ENCODE results near the gene GAD1. TPM values are rescaled to one million over a fixed set of nuclear protein-coding genes. Genes with fewer than 3 reads are reported as not detected.
A peak's percentile ranks its signal among the peaks of the same experiment; 100 is the strongest.

The GAD1 gene
- 10.8 and 13.3 TPM in 2 replicates for total RNA-seq

DNA sequence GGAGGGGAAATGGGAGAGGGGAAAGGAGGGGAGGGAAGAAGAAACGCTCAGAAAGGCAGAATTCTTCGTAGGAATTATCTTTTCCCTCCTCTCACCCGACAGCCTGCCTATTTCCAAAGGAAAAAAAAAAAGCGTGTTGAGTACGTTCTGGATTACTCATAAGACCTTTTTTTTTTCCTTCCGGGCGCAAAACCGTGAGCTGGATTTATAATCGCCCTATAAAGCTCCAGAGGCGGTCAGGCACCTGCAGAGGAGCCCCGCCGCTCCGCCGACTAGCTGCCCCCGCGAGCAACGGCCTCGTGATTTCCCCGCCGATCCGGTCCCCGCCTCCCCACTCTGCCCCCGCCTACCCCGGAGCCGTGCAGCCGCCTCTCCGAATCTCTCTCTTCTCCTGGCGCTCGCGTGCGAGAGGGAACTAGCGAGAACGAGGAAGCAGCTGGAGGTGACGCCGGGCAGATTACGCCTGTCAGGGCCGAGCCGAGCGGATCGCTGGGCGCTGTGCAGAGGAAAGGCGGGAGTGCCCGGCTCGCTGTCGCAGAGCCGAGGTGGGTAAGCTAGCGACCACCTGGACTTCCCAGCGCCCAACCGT lies at the start of gene GAD1:
Gene GAD1, plus strand, starts transcription at position 384 of the 589 bp plus-strand sequence. CDS start 1,705 bp downstream, outside the sequence.
- Mint-ChIP-seq H3K9me3 (no peaks in the 10 kb centered on the region), H3K27ac (peak within 1 kb of the TSS; percentile 78), H3K27me3 (peaks cover 74% of the 10 kb centered on the region), H3K36me3 (ENCODE audit: low read depth) (peaks cover 4% of the 10 kb centered on the region), H3K4me3 (peak within 1 kb of the TSS; percentile 83), H3K4me1 (peaks cover 40% of the 10 kb centered on the region)
- DNase-seq = peak; percentile 91
- intact Hi-C loops (cut with micrococcal nuclease) = loop anchor here (1.0 to 5.0 kb wide), 5 partner anchors 46 to 1454 kb away; partner anchors contain the start of genes ERICH2 and LRP2

DNA sequence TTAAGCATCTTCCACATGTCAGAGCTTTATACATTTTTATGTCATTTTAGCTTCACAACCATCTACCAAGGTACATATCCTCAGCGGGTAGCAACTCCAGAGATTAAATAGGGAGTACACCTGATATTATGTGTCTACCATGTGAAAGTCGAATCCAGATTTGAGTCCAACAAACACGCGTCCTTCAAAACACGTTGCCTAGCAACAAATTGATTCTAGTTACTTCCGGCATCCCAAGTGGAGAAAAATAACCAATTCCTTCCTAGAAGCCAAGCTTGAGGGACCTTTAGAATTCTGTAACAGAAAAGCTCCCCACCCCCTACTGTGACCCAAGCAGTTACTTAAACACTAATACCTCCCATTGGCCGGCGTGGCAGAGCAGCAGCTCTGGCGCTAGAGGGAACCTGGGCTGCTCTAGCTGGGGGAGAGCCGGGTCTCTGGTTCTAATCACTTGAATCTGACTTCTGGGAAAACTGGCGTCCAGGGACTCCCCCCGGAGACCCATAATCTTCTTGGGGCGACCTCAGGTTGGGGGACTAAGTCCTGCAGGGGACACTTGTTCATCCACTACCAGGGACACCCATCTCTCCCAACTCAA lies 46.6 kb upstream of the GAD1 start, which contains the start of gene ERICH2:
Gene ERICH2, plus strand, starts transcription at position 371 of the 598 bp plus-strand sequence. CDS start 304 bp downstream, outside the sequence.
- Mint-ChIP-seq H3K4me1 (peaks cover 5% of the 10 kb centered on the region), H3K4me3 (peak within 1 kb of the TSS; percentile 85), H3K9me3 (no peaks in the 10 kb centered on the region), H3K27ac (peak within 1 kb of the TSS; percentile 82), H3K36me3 (ENCODE audit: low read depth) (no peaks in the 10 kb centered on the region), H3K27me3 (peaks cover 28% of the 10 kb centered on the region)
- intact Hi-C loops (cut with micrococcal nuclease) = loop anchor here (2.0 kb wide), 3 partner anchors 47 to 409 kb away; partner anchors contain the start of genes GAD1 and SP5
- peak; percentile 81 for DNase-seq

DNA sequence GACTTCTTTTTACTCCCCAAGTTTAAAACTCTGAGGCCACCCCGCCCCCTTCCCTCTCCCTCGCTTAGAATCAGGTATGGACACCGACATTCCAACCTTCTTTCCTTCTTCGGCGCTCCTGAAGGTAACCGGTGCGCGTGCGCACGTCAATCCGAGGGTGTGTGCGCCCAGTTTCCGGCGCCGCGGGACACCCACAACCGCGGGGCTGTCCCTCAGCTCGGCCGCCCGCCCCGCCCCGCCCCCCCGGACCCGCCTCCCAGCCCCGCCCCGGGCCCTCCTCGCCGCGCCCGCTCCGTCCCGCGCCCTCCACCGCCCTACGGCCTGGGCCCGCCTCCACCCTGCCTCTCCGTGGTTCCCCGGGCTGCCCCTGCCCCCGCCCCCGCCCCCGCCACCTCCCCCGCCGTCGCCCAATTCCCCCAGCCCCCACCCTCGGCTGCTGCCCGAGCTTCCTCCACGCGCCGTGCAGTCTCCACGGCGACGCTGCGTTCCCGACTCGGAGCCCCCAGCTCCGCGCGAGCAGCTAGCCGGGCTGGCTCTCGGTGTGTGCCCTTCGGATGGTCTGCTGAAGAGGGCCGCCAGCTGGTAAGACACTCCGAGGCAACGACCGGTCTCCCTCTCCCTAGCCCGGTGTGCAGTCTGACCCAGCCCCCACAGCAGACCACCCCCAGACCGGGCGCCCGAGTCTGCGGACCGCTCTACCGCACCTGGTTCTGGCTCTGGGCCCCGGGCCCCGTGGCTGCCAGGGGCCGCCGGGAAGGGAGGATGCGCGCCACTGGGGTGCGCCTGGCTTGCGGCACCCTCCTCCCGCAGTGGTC lies 45.9 kb upstream of the GAD1 start:
- Mint-ChIP-seq H3K9me3 (no peaks in the 10 kb centered on the region), H3K4me1 (peaks cover 5% of the 10 kb centered on the region), H3K4me3 (peak overlapping the region; percentile 85), H3K27me3 (peaks cover 31% of the 10 kb centered on the region), H3K27ac (peak overlapping the region; percentile 82), H3K36me3 (ENCODE audit: low read depth) (no peaks in the 10 kb centered on the region)
- peak; percentile 89 for DNase-seq
- intact Hi-C loops (cut with micrococcal nuclease) = loop anchor here (2.0 kb wide), 3 partner anchors 46 to 410 kb away; partner anchors contain the start of genes GAD1 and SP5

DNA sequence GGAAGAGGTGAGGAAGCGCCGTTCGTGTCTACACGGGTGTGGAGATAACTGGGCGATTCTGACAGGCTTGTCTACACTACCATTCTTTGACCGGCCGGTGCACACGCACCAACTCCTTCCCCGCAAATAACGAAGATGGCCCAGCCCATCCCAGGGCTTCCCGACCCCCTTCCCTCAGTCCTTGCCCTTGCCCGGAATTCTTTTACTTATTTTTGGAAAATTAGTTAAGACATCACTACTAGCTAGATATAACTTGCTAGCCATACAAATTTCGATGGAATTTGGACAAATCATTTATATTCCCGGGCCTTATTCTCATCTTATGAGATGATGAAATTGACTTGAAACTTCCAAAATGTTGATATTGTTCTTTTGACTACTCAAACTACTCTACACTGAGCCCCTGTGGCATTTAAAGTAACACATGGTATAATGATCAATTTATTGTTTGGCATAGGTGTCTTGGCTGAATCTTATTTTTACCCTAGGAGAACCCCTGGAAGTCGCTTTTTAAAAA lies 45.2 kb upstream of the GAD1 start:
- Mint-ChIP-seq H3K9me3 (no peaks in the 10 kb centered on the region), H3K27me3 (peaks cover 32% of the 10 kb centered on the region), H3K27ac (peak overlapping the region; percentile 18), H3K36me3 (ENCODE audit: low read depth) (no peaks in the 10 kb centered on the region), H3K4me3 (peak overlapping the region; percentile 67), H3K4me1 (peaks cover 5% of the 10 kb centered on the region)
- DNase-seq = no peak
- intact Hi-C loops (cut with micrococcal nuclease) = loop anchor here (2.0 kb wide), 3 partner anchors 45 to 411 kb away; partner anchors contain the start of genes GAD1 and SP5

DNA sequence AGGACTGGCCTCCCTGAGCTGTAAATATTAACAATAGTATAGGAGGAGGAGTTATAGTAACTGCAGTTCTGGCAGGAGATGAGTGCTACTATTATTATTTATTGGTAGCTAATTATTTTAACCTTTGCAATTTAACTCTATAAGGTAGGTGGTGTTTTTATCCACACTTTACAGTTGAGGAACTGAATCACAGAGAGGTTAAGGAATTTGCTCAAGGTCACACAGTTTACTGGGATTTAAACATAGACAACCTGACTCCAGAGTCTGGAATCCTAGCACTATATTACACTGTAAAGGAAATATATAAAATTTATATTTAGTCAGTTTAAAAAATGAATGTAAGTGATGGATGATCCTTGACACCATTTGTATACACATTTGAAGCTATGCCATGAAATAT lies 44.4 kb upstream of the GAD1 start:
- intact Hi-C loops (cut with micrococcal nuclease) = no loop called here

DNA sequence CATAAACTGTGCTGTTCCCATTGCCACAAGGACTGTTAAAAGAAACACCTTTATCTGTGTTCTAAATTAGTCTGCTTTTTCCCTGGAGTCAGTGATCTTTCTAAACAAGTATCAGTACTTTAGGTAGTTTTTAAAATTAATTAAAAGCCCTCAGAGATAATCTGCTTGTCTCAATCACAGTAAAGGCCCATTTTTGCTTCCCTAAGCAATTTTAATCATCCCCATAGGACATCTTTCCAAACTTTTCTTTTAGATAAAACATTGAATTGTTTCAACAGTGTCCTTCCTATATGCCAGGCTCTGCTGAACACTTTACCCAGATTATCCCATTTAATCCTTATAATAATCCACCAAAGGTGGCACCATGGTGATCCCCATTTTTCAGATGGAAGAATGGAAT lies 42.6 kb upstream of the GAD1 start:
- peaks cover 5% of the 10 kb centered on the region for H3K4me1 Mint-ChIP-seq
- peaks cover 44% of the 10 kb centered on the region for H3K27me3 Mint-ChIP-seq
- no peak for DNase-seq
- H3K27ac Mint-ChIP-seq = no peak overlapping the region
- intact Hi-C loops (cut with micrococcal nuclease) = no loop called here
- H3K4me3 Mint-ChIP-seq = no peak overlapping the region
- H3K36me3 Mint-ChIP-seq (ENCODE audit: low read depth) = no peaks in the 10 kb centered on the region
- no peaks in the 10 kb centered on the region for H3K9me3 Mint-ChIP-seq

More for the DNA sequence above, 44.4 kb upstream of the GAD1 start:
- peaks cover 5% of the 10 kb centered on the region for H3K4me1 Mint-ChIP-seq
- peaks cover 33% of the 10 kb centered on the region for H3K27me3 Mint-ChIP-seq
- no peaks in the 10 kb centered on the region for H3K36me3 Mint-ChIP-seq (ENCODE audit: low read depth)
- no peak overlapping the region for H3K27ac Mint-ChIP-seq
- H3K9me3 Mint-ChIP-seq = no peaks in the 10 kb centered on the region
- H3K4me3 Mint-ChIP-seq = peak overlapping the region; percentile 49
- no peak for DNase-seq

DNA sequence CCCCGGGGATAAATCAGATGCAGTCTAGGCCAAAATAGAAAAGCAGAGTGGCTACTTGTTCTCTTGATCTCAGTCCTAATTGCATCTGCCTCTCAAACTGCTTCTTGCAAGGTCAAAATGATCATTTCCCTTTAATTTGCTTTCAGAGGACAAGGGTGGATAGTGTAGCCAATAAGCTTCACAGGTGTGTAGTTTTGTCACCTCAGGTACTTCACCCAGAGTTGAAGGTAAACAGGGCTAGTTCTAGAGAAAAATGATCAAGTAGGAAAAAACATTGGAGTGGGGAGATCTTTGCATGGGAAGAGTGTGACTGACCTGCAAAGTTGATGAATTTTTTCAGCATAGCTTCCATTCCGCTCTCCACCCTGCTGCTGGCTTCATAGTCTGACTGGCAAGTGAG lies 37.8 kb upstream of the GAD1 start:
- DNase-seq = no peak
- Mint-ChIP-seq H3K4me3 (no peak overlapping the region), H3K36me3 (ENCODE audit: low read depth) (no peaks in the 10 kb centered on the region), H3K9me3 (no peaks in the 10 kb centered on the region), H3K4me1 (no peaks in the 10 kb centered on the region), H3K27ac (no peak overlapping the region), H3K27me3 (peaks cover 42% of the 10 kb centered on the region)
- intact Hi-C loops (cut with micrococcal nuclease) = no loop called here

DNA sequence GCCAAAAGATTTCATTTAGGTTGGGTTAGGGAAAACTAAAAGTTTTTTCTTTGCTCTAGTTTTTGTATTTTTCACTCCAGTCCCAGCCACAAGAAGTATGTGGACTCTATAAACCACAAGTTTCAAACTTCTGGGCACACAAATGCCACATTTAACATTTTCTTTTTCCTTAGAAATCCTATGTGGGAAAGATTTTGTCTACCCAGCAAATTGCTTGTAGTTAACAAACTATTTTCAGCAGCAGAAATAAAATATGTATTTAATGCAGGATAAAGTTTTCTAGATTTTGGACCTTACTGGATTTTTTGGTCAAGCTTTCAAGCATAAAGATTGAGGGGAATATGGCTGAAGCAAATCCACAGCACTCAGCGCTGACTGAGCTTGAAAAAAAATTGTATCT lies 37.4 kb upstream of the GAD1 start:
- Mint-ChIP-seq H3K9me3 (no peaks in the 10 kb centered on the region), H3K4me3 (no peak overlapping the region), H3K27ac (no peak overlapping the region), H3K36me3 (ENCODE audit: low read depth) (no peaks in the 10 kb centered on the region), H3K4me1 (no peaks in the 10 kb centered on the region), H3K27me3 (peaks cover 40% of the 10 kb centered on the region)
- DNase-seq = no peak
- intact Hi-C loops (cut with micrococcal nuclease) = no loop called here

DNA sequence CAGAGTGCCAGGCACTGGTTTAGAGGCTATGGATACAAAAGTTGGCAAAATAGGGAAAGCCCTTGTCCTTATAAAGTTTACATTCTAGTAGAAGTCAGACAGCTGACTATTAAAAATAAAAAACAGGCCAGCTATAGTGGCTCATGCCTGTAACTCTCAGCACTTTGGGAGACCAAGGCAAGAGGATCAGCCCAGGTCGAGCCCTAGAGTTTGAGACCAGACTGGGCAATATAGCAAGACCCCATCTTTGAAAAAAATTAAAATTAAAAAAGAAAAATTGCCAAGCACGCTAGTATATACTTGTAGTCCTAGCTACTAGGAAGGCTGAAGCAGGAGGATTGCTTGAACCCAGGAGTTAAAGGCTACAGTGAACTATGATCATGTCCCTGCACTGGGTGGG lies 34.0 kb upstream of the GAD1 start:
- H3K4me3 Mint-ChIP-seq = no peak overlapping the region
- no peak overlapping the region for H3K27ac Mint-ChIP-seq
- H3K4me1 Mint-ChIP-seq = no peaks in the 10 kb centered on the region
- H3K36me3 Mint-ChIP-seq (ENCODE audit: low read depth) = no peaks in the 10 kb centered on the region
- H3K27me3 Mint-ChIP-seq = peaks cover 48% of the 10 kb centered on the region
- H3K9me3 Mint-ChIP-seq = no peaks in the 10 kb centered on the region
- no peak for DNase-seq
- intact Hi-C loops (cut with micrococcal nuclease) = no loop called here

DNA sequence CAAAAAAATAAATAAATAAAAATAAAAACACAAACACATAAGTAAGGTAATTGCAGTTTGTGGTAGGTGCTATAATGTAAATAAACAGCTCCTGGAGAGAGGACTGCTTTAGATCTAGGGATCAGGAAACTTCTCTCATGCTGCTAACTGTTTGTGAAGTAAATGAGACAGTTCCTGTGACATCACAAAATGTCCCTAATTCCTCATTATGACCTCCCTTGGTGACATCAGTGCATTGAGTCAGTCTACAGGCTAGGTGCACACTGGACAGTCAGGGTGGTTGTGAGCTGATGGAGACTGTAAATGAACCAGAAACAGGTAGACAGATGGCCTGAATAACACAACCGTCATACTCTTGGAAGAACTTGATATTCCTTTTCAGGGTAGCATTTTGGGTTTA lies 33.1 kb upstream of the GAD1 start:
- H3K27ac Mint-ChIP-seq = no peak overlapping the region
- no peak for DNase-seq
- H3K4me1 Mint-ChIP-seq = no peaks in the 10 kb centered on the region
- H3K4me3 Mint-ChIP-seq = no peak overlapping the region
- intact Hi-C loops (cut with micrococcal nuclease) = no loop called here
- peaks cover 47% of the 10 kb centered on the region for H3K27me3 Mint-ChIP-seq
- no peaks in the 10 kb centered on the region for H3K9me3 Mint-ChIP-seq
- no peaks in the 10 kb centered on the region for H3K36me3 Mint-ChIP-seq (ENCODE audit: low read depth)

DNA sequence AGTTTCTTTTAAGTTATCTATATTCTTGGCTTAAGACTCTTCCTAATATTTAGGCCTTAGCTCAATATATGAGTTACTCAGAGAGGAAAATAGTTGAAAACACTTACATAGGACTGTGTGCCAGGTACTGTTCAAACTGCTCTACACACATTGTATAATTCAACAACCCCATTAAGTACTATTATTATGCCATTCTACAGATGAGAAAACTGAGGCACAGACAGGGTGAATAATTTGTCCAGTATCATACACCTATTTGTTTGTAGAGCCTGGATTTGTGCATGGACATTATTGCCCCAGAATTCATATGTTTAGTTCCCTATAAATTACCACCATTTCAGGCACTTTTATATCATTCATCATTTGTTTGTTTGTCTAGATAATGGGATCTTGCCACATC lies 17.7 kb upstream of the GAD1 start:
- no peak for DNase-seq
- Mint-ChIP-seq H3K27me3 (peaks cover 22% of the 10 kb centered on the region), H3K36me3 (ENCODE audit: low read depth) (no peaks in the 10 kb centered on the region), H3K27ac (no peak overlapping the region), H3K9me3 (no peaks in the 10 kb centered on the region), H3K4me3 (no peak overlapping the region), H3K4me1 (no peaks in the 10 kb centered on the region)
- intact Hi-C loops (cut with micrococcal nuclease) = no loop called here

DNA sequence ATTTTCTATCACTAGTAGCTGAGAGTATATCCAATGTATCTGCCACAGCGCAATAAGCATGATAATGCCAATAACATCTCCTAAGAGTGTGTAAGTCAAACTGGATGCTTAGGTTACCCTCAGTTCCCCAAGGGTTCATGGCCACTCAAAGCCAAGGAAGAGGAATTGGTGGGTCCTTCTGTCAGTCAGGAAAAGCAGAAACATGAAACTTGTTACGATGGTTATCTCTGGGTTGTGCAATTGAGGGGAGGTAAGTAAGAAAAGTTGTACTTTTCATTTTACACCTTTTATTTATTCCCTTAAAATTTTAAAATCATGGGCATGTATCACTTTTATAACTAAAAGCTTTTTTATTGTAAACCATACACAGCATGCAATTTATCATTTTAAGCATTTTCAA lies 10.1 kb upstream of the GAD1 start:
- Mint-ChIP-seq H3K9me3 (no peaks in the 10 kb centered on the region), H3K4me1 (no peaks in the 10 kb centered on the region), H3K36me3 (ENCODE audit: low read depth) (no peaks in the 10 kb centered on the region), H3K4me3 (no peak overlapping the region), H3K27ac (no peak overlapping the region), H3K27me3 (peaks cover 10% of the 10 kb centered on the region)
- DNase-seq = no peak
- intact Hi-C loops (cut with micrococcal nuclease) = no loop called here

DNA sequence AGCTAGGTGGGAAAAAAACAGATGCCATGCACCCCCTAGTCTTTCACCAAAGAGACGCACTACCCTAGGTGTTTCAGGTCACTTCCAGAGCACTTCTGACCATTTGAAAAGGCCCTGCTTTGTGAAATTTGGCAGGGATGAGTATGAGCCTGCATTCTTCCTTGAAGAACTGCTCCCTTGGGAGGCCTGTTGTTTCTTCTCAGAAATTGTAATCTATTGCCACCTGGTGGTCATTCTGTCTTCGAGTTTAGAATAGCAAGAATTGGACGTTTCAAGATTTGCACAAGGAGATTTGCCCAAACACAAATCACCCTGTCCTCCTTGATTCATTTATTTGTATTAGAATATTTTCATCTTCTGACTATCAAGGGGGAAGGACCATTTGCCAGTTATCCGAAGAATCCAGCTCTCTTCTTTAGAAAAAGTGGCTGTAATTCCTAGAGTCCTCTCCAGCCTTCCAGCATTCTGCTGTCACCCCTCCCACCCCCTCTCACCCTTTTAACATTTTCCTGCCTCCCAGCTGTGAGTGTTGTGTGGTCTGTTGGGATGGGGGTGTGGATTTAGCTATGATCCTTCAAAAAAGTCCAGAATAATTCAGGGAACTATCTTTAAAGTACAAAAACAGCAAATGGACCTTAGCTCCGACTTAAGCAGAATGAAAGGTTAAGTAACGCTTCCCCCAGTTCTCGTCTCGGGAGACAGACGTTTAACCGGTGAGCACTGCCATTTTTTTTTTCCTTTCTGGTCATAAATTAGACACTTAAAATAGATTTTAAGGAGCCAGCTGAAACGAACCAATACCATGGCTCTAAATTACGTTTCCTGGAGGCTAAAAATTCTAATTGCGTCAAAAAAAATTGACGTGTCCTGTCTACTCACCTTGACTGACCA lies 3.7 kb upstream of the GAD1 start:
- no peak overlapping the region for H3K4me3 Mint-ChIP-seq
- peaks cover 49% of the 10 kb centered on the region for H3K27me3 Mint-ChIP-seq
- DNase-seq = peak; percentile 81
- intact Hi-C loops (cut with micrococcal nuclease) = loop anchor here (1.0 kb wide), 2 partner anchors 416 to 578 kb away; no protein-coding TSS in a partner anchor
- peaks cover 20% of the 10 kb centered on the region for H3K4me1 Mint-ChIP-seq
- no peaks in the 10 kb centered on the region for H3K9me3 Mint-ChIP-seq
- no peak overlapping the region for H3K27ac Mint-ChIP-seq
- no peaks in the 10 kb centered on the region for H3K36me3 Mint-ChIP-seq (ENCODE audit: low read depth)
